DMS153 treated with DMSO at 0.1 percent for 48 hours (cell line): Measurements from ENCODE around the gene ELL3.
"Not testable (repeated sequence)": the region's sequence is repeated elsewhere in the genome, so short reads cannot be mapped to it uniquely, and the experiment has no call there.

Experiments used
- DNase-seq: peaks from one replicate; lab custom pipeline; 2025; ENCODE audit not compliant: unreplicated experiment; lab: John Stamatoyannopoulos, UW

Gene ELL3

GRCh38 chr15:43776718-43777266 lies at the start of gene ELL3:
Gene ELL3, minus strand, starts transcription at chr15:43776966. Its CDS starts 65 bp downstream, at chr15:43776901.
- peak; percentile 65 for DNase-seq

GRCh38 chr15:43826029-43826507 lies 49.3 kb upstream of the ELL3 start:
- no peak for DNase-seq

GRCh38 chr15:43825305-43825704 lies 48.5 kb upstream of the ELL3 start:
- DNase-seq, result not testable (repeated sequence)

DNA sequence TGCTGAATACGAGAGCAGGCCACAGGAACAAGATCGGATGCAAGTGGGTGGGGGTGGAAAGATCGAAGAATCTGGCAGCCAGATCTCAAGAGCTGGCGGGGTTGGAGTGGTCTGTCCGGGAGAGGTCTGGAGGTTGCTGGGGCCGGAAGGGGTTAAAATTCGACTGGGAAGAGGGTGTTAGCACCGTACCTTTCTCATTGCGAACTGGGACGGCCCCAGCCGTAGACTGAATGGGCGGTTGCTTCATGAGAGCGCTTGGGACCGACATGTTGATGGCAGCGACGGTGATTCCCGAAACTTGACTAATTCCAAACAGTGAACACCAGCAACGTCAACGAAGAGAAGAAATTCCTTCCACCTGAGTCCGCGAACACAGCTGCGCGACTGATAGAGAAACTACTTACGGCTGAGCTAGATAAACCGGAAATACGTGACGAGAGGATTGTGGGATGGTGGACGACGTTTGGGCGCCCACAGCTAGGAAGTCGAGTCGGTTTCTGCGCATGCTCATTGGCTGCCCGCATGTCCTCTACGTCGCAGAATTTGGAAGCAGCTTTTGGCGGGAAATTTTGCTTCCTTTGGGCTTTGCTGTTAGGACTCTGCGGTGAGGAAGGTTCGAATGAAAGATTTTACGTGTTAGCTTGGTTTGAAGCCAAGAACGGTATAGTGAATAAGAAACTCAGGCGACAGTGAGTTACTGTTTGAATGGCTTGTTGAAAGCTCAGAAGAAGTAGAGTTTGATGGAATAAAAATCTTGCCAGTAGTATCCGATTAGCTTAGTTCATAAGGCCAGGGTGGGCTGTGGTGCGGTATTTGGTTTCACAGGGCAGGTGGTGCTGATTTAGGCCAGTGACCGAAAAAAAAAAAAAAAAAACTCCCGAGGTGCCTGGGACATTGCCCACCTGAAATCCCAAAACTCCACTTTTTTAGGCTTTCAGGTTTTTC lies 47.8 kb upstream of the ELL3 start, which contains the start of gene MFAP1:
TSS of gene MFAP1 (minus strand) at position 389 of the 945 bp plus-strand sequence. CDS start at position 268, 121 bp downstream.
- DNase-seq, result peak; percentile 85

DNA sequence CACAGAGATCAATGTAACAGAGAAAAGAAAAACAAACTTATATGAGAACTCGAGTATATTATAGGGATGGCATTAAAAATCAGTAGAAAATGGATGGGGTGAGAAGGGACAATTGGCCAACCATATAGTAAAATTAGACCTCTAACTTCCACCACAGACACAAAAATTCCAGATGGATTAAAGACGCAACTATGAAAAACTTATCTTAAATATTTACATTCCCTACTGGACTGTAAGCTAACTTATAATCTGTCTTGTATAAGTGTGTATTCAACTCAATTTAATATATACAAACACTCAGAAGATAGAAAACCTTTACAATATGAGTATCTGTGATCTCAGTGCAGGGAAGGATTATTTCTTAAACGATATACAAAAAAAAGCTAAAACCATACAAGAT lies 44.7 kb upstream of the ELL3 start:
- DNase-seq, result no peak

- not testable (repeated sequence) for DNase-seq
Observed at GRCh38 chr15:43815064-43815463, 38.3 kb upstream of the ELL3 start.

DNA sequence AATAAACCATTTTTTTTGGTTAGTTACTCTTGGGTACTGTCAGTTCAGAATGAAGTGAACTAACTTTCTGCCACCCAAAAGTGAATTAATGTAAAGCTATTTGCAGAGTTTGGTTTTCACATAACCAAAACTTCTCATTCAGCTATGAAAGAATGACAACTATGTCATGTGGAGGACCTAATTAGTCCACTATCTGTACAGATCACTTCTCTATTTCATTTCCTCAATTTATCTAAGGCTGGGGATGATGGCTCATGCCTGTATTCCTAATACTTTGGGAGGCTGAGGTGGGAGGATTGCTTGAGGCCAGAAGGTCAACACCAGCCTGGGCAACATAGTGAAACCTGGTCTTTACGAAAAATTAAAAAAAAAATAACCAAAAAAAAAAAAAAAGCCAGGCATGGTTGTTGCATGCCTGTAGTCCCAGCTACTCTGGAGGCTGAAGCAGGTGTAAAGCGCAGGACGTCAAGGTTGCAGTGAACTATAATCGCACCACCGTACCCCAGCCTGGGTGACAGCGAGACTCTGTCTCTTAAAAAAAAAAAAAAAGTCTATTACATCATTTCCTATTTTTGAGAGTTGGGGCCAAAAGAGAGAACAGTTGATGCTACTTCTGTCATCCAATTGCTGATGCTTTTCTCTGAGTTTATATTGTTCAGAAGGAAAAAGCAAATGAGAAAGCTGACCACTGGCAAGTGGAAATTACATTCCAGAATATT lies 32.4 kb upstream of the ELL3 start:
- DNase-seq, result no peak

DNA sequence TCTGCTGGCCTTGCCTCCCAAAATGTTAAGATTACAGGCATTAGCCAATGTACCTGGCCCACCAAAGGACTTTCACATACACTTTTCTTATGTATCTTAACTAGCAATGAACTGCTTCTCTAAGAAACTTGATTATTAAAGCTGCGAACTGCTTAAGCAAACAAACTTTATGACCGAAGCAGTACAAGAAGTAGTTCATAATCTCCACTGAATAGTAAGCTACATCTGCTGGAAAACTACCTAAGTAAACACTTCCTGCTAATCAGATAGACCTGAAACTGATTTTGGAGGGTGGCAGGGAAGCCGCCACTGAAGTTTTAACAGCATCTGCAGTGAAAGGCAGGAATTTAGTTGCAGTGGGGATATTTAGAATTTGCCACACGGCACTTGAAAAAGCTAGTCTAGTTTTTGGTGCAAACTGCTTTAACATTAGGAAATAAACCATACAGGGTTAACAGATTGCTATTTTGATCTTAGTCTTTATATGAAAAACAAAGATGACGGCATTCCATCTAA lies 31.7 kb upstream of the ELL3 start:
- no peak for DNase-seq

GRCh38 chr15:43802676-43803075 lies 25.9 kb upstream of the ELL3 start:
- DNase-seq, result not testable (repeated sequence)

- DNase-seq, result peak; percentile 52
Observed at GRCh38 chr15:43800286-43801141, 23.7 kb upstream of the ELL3 start, which contains the start of gene HYPK. Gene HYPK, plus strand, starts transcription at chr15:43800599. Its CDS starts 24 bp downstream, at chr15:43800623.

- no peak for DNase-seq
Observed at GRCh38 chr15:43799945-43800285, 23.1 kb upstream of the ELL3 start, which contains the start of gene SERINC4. Gene SERINC4, minus strand, starts transcription at chr15:43800220. Its CDS starts 234 bp downstream, at chr15:43799986.

DNA sequence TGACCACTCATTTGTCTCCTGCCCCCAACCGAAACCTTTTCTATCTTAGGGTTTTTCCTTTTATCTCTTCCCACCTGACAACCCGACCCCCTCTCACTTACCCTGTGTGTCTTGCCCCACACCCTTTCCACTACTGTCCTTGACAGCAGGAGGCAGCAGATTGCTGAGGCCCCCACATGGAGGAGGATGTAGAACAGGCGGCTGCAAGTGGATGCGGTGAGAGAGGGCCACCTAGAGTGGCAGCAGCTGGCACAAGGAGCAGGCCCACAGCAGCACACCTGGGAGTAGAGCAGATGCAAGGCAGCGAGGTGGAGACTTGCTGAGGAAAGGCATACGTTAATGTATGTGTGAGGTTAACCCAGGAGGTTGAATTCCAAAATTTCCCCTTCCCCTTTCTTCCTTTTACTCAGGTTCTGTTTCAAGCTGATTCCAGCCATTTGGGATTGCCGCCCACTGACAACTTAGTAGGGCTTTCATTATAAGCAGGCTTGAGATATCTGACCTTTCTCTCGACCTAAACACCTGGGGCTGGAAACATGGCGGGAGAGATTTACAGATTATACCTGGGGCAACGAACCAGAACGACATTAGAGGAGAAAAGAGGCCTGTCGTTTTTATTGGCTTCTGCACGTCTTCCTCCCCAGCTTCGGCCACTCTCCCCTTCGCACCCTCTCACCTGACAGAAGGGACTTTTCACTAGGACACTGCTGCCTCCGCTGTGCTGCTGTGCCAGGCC lies 22.6 kb upstream of the ELL3 start:
- DNase-seq, result no peak

- no peak for DNase-seq
Observed at GRCh38 chr15:43796566-43796965, 19.8 kb upstream of the ELL3 start.

- no peak for DNase-seq
Observed at GRCh38 chr15:43795997-43796396, 19.2 kb upstream of the ELL3 start.

GRCh38 chr15:43795197-43795596 lies 18.4 kb upstream of the ELL3 start:
- no peak for DNase-seq

DNA sequence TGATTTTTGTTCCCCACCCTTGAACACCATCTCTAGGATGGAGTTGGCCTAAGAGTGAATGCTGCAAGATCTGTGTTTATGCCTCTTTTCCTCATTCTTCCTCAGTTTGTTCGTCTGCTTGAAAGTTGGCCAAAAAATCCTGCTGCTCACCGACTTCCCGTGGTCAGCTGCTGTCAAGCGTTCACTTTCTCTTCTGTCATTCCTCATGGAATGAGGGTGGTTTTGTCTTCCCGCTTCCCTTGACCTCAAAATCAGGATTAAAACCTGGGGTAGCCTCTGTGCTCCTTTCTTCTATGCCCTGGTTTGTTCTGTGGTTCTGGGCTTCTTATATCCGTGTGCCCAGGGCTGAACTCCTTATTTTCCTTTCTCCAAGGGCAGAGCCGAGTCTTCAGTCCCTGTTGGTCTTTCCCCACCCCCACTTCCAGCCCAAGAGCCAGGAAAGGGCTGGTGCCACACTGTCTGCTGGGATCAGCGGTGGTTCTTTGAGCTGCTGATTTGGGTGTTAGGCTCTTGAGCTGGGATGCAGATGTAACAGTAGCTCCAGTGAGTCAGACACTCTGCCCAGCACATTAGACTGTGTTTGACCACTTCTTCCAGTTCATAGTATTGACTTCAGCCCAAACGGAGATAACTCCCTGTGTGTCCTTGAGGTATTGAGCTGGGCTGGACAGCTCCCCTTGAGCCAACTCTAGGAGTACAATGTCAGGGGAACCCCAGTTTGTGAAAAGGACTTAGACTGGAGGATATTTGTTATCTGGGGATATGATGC lies 17.7 kb upstream of the ELL3 start:
- DNase-seq, result no peak

DNA sequence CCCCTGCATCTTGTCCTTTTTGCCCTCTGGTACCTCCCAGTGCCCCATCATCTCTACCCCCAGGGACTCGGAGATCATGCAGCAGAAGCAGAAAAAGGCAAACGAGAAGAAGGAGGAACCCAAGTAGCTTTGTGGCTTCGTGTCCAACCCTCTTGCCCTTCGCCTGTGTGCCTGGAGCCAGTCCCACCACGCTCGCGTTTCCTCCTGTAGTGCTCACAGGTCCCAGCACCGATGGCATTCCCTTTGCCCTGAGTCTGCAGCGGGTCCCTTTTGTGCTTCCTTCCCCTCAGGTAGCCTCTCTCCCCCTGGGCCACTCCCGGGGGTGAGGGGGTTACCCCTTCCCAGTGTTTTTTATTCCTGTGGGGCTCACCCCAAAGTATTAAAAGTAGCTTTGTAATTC lies 16.9 kb upstream of the ELL3 start:
- no peak for DNase-seq

GRCh38 chr15:43792761-43793476 lies 16.2 kb upstream of the ELL3 start:
- no peak for DNase-seq
